WTC11 (cell line): ENCODE results near the gene HDAC1. TPM values are rescaled to one million over a fixed set of nuclear protein-coding genes. Genes with fewer than 3 reads are reported as not detected.

Experiments
- ATAC-seq: fragments of 200-7000 bp; cut with Tn5 transposase; 2 replicates; pipeline ENCODE4 v1.10.0; 2021; ENCODE audit warnings: mild to moderate bottlenecking, moderate library complexity
- CTCF ChIA-PET: fragments of 300-600 bp; sonication (Branson Sonifier 250); formaldehyde crosslinking; loops from one replicate; lab custom pipeline; 2021; ENCODE audit warnings: antibody characterized with exemption; lab: Charles Lee
- POLR2A ChIA-PET: fragments of 350-600 bp; sonication (Branson Sonifier 250); formaldehyde crosslinking; loops from one replicate; lab custom pipeline; 2021; ENCODE audit warnings: antibody characterized with exemption; lab: Charles Lee
- DNase-seq: peaks from one replicate; pipeline ENCODE4 v3.0.0; 2021; ENCODE audit warnings: low spot score
- H3K27ac Mint-ChIP-seq: 2 replicates; pipeline ENCODE4 v1.8.0; 2021; ENCODE audit warnings: mixed read lengths
- H3K27me3 Mint-ChIP-seq: 2 replicates; pipeline ENCODE4 v1.8.0; 2021; ENCODE audit warnings: low read depth, mild to moderate bottlenecking, moderate library complexity, mixed read lengths
- H3K36me3 Mint-ChIP-seq: 2 replicates; pipeline ENCODE4 v1.8.0; 2021; ENCODE audit warnings: mixed read lengths
- H3K4me1 Mint-ChIP-seq: 2 replicates; pipeline ENCODE4 v1.8.0; 2022; ENCODE audit warnings: mixed read lengths
- H3K4me3 Mint-ChIP-seq: 2 replicates; pipeline ENCODE4 v1.8.0; 2021; ENCODE audit warnings: mild to moderate bottlenecking, moderate library complexity, mixed read lengths
- H3K9me3 Mint-ChIP-seq: 2 replicates; pipeline ENCODE4 v1.8.0; 2021; ENCODE audit warnings: mixed read lengths
- ATF2 ChIP-seq: sonication (generic); formaldehyde crosslinking; IDR thresholded peaks from 2 replicates; pipeline ENCODE4 v1.8.1; 2022; ENCODE audit warnings: low read depth, missing genetic modification reagents, borderline replicate concordance
- CTCF ChIP-seq: fragments of 200-600 bp; IDR thresholded peaks from 2 replicates; pipeline ENCODE4 v1.8.0; 2022; ENCODE audit warnings: antibody characterized with exemption
- E2F5 ChIP-seq: sonication (generic); formaldehyde crosslinking; IDR thresholded peaks from 2 replicates; pipeline ENCODE4 v1.8.1; 2022; ENCODE audit warnings: mild to moderate bottlenecking, moderate library complexity, missing genetic modification reagents
- ELF4 ChIP-seq: sonication (generic); formaldehyde crosslinking; IDR thresholded peaks from 2 replicates; pipeline ENCODE4 v1.8.1; 2022; ENCODE audit warnings: low read depth, mild to moderate bottlenecking, moderate library complexity, missing genetic modification reagents
- EMX1 ChIP-seq: fragments of 250-450 bp; sonication (Bioruptor Pico); IDR thresholded peaks from 2 replicates; pipeline ENCODE4 v1.8.0; 2021; ENCODE audit warnings: mild to moderate bottlenecking
- ERG ChIP-seq: fragments of 250-450 bp; sonication (Bioruptor Pico); IDR thresholded peaks from 2 replicates; pipeline ENCODE4 v1.8.0; 2021; ENCODE audit warnings: mild to moderate bottlenecking
- FOXJ3 ChIP-seq: sonication (generic); formaldehyde crosslinking; IDR thresholded peaks from 2 replicates; pipeline ENCODE4 v1.9.0; 2021; ENCODE audit warnings: missing genetic modification reagents, mild to moderate bottlenecking, borderline replicate concordance
- IRF1 ChIP-seq: sonication (generic); formaldehyde crosslinking; IDR thresholded peaks from 2 replicates; pipeline ENCODE4 v1.8.0; 2023; ENCODE audit warnings: missing genetic modification reagents
- JAZF1 ChIP-seq: fragments of 250-450 bp; sonication (Bioruptor Pico); IDR thresholded peaks from 2 replicates; pipeline ENCODE4 v1.9.0; 2021; ENCODE audit warnings: moderate library complexity, mild to moderate bottlenecking, inconsistent platforms
- MYBL2 ChIP-seq: sonication (generic); formaldehyde crosslinking; IDR thresholded peaks from 2 replicates; pipeline ENCODE4 v1.8.1; 2023; ENCODE audit warnings: mild to moderate bottlenecking, moderate library complexity, missing genetic modification reagents
- NFE2L1 ChIP-seq: sonication (generic); formaldehyde crosslinking; IDR thresholded peaks from 2 replicates; pipeline ENCODE4 v1.8.1; 2023; ENCODE audit warnings: missing genetic modification reagents
- NR1H2 ChIP-seq: sonication (generic); formaldehyde crosslinking; IDR thresholded peaks from 2 replicates; pipeline ENCODE4 v1.9.0; 2021; ENCODE audit warnings: mild to moderate bottlenecking, moderate library complexity, missing genetic modification reagents
- NR3C1 ChIP-seq: sonication (generic); formaldehyde crosslinking; conservative IDR thresholded peaks from 2 replicates; pipeline ENCODE4 v1.8.1; 2023; ENCODE audit warnings: low read depth, mild to moderate bottlenecking, missing genetic modification reagents
- PRRX2 ChIP-seq: fragments of 250-450 bp; sonication (Bioruptor Pico); IDR thresholded peaks from 2 replicates; pipeline ENCODE4 v1.8.0; 2021; ENCODE audit warnings: mild to moderate bottlenecking
- RELA ChIP-seq: sonication (generic); formaldehyde crosslinking; IDR thresholded peaks from 2 replicates; pipeline ENCODE4 v1.8.1; 2022; ENCODE audit warnings: missing genetic modification reagents, mild to moderate bottlenecking, borderline replicate concordance
- RORB ChIP-seq: fragments of 250-450 bp; sonication (Bioruptor Pico); IDR thresholded peaks from 2 replicates; pipeline ENCODE4 v1.9.0; 2021; ENCODE audit warnings: mild to moderate bottlenecking
- TEAD4 ChIP-seq: sonication (generic); formaldehyde crosslinking; IDR thresholded peaks from 2 replicates; pipeline ENCODE4 v1.8.0; 2022; ENCODE audit warnings: mild to moderate bottlenecking, missing genetic modification reagents
- ZNF121 ChIP-seq: sonication (generic); formaldehyde crosslinking; IDR thresholded peaks from 2 replicates; pipeline ENCODE4 v1.8.0; 2023; ENCODE audit warnings: missing genetic modification reagents
- ZNF425 ChIP-seq: fragments of 250-450 bp; sonication (Bioruptor Pico); conservative IDR thresholded peaks from 2 replicates; pipeline ENCODE4 v1.9.0; 2021; ENCODE audit warnings: mild to moderate bottlenecking
- ZNF512 ChIP-seq: sonication (generic); formaldehyde crosslinking; IDR thresholded peaks from 2 replicates; pipeline ENCODE4 v1.8.1; 2022; ENCODE audit warnings: missing genetic modification reagents, borderline replicate concordance
- ZNF532 ChIP-seq: fragments of 250-450 bp; sonication (Bioruptor Pico); IDR thresholded peaks from 2 replicates; pipeline ENCODE4 v1.9.0; 2021; ENCODE audit warnings: mild to moderate bottlenecking, borderline replicate concordance
- total RNA-seq: library from RNA; stranded (reverse); gene quantifications from 3 replicates; pipeline ENCODE4 v1.2.3, GENCODE V29; 2021

The HDAC1 gene
- total RNA-seq, 1 experiment from 2014 or later = 108 TPM

- TF ChIP-seq ZNF512 (CRISPR knock-in tag) = no peak
- TF ChIP-seq E2F5 (CRISPR knock-in tag) = no peak; the same call in 1 of the 2 replicates
- 0 out of 2 replicates have a peak, but pooled peaks have one; percentile 54 for TF ChIP-seq ERG
- TF ChIP-seq ATF2 = no peak
- no peak for TF ChIP-seq NR3C1
- no peak for TF ChIP-seq TEAD4 (CRISPR knock-in tag)
- no peak for TF ChIP-seq PRRX2 (CRISPR knock-in tag)
- no peak for TF ChIP-seq ZNF532
- TF ChIP-seq ELF4 (CRISPR knock-in tag) = no peak
- TF ChIP-seq CTCF = no peak
Observed at GRCh38 chr1:32291708-32292538, at the start of gene HDAC1 (continued).

GRCh38 chr1:32242341-32242851 lies 49.5 kb upstream of the HDAC1 start:
- Mint-ChIP-seq H3K36me3 (no peaks in the 10 kb centered on the region), H3K27ac (peak overlapping the region; percentile 66; the same call in 1 of the 2 replicates), H3K4me3 (peak overlapping the region; percentile 84), H3K4me1 (peaks cover 23% of the 10 kb centered on the region), H3K27me3 (peaks cover 3% of the 10 kb centered on the region; the same call in 1 of the 2 replicates), H3K9me3 (no peaks in the 10 kb centered on the region)
- POLR2A ChIA-PET = interaction anchor here (0.6 kb wide), 1 partner anchor 142 kb away, joined by 3 read pairs; no protein-coding TSS in a partner anchor
- DNase-seq (peak; percentile 23), ATAC-seq (no peak)
- CTCF ChIA-PET = interaction anchor here (0.8 to 3.3 kb wide), 6 partner anchors 22 to 108 kb away, joined by 3 to 14 read pairs (median 4); no protein-coding TSS in a partner anchor
- TF ChIP-seq NR1H2 (CRISPR knock-in tag) (no peak), JAZF1 (CRISPR knock-in tag) (no peak), MYBL2 (CRISPR knock-in tag) (no peak), RELA (CRISPR knock-in tag) (no peak), RORB (no peak), NFE2L1 (no peak), IRF1 (CRISPR knock-in tag) (no peak), EMX1 (CRISPR knock-in tag) (no peak), ZNF425 (no peak), FOXJ3 (CRISPR knock-in tag) (no peak), ZNF121 (no peak)
